GM12874 (cell line): Measurements from ENCODE around the gene ST14.

Experiments used
- CTCF ChIP-seq: IDR thresholded peaks from 2 replicates; pipeline ENCODE4 v1.5.1; 2011; ENCODE audit warnings: low read depth, mild to moderate bottlenecking, control low read depth, low read length, moderate library complexity; ENCODE audit not compliant: insufficient read depth

Gene ST14

GRCh38 chr11:130159139-130159538 is 443 bp upstream of the ST14 start:
- TF ChIP-seq CTCF: no peak

- no peak for TF ChIP-seq CTCF
Measured at GRCh38 chr11:130160498-130161155, 1.0 kb downstream of the ST14 start.

- TF ChIP-seq CTCF: no peak
Measured at GRCh38 chr11:130161441-130162145, 2.0 kb downstream of the ST14 start.

- TF ChIP-seq CTCF: no peak
Measured at GRCh38 chr11:130162733-130163132, 3.2 kb downstream of the ST14 start.

GRCh38 chr11:130163346-130164220 is 4.0 kb downstream of the ST14 start:
- TF ChIP-seq CTCF: no peak

GRCh38 chr11:130164221-130164570 is 4.6 kb downstream of the ST14 start:
- no peak for TF ChIP-seq CTCF
